ENCODE data around the gene CDH23. TPM values are rescaled to one million over a fixed set of nuclear protein-coding genes. Genes with fewer than 3 reads are reported as not detected.

The CDH23 gene
- total and polyA plus RNA-seq, 2 of the 8 experiments (the other 6 are each of a cell fraction or from before 2014, with no cell fraction given) = 1.9 to 4.9 TPM

DNA sequence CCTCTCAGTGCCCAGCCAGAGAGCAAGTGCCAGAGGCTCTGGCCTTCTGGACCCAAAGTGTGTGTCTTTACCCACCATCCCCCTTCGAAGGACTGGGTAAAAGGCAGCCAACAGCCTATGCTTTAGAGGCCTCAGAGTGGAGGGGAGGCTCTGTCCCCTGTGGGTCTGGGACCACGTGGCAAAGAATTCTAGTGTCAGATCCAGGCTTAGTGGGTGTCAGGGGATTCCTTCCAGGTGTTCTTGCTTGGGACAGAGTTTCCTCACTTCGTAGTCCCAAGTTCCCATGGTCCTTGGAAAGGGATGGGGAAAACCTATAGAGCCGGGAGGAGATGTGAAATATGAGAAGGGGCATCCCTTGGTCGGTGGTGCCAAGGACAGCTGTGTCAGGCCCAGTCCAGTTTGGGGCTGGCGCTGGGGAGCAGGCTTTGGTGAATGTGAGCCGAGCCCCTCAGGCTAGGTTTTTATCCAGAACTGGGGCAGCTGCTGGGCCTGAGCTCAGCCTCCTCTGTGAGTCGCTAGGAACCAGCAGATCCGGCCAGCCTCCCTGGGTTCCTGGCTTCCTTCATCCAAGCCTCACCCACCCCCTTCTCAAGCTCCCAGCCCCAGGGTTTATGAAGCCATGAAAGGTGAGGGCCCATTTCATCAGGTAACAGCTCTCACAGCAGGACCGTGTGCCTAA, 251.7 kb downstream of the CDH23 start (continued):
- no peak for TF ChIP-seq CHD7 (IDR thresholded peaks at IDR 0.05; ENCODE audit: insufficient replicate concordance, low read length)
- no peak for TF ChIP-seq NRF1 (IDR thresholded peaks at IDR 0.05; ENCODE audit: low read depth, low read length)
- no peak for TF ChIP-seq SUZ12 (IDR thresholded peaks at IDR 0.05; ENCODE audit: low read length)
- TF ChIP-seq SIRT6 (IDR thresholded peaks at IDR 0.05; ENCODE audit: low read length) = no peak
- TF ChIP-seq ZNF274 (IDR thresholded peaks at IDR 0.05; ENCODE audit: borderline replicate concordance, extremely low read depth, low read length) = no peak
- no peak for TF ChIP-seq HDAC6 (IDR thresholded peaks at IDR 0.05; ENCODE audit: low read depth, low read length)
- TF ChIP-seq GABPA (IDR thresholded peaks at IDR 0.05; ENCODE audit: borderline replicate concordance, insufficient read depth, low read length) = no peak
- no peak for TF ChIP-seq JUN (IDR thresholded peaks at IDR 0.05; ENCODE audit: low read depth, low read length)
- no peak for TF ChIP-seq CEBPB (IDR thresholded peaks at IDR 0.05; ENCODE audit: low read depth, low read length)
- no peak for TF ChIP-seq FOSL1 (IDR thresholded peaks at IDR 0.05; ENCODE audit: insufficient read depth, low read depth, low read length)
- TF ChIP-seq BCL11A (IDR thresholded peaks at IDR 0.05; ENCODE audit: low read depth in 2 of 2, low read length in 2 of 2) = no peak
